ENCODE results near the gene POLG.

POLG gene

GRCh38 chr15:89333011-89333860, 1.4 kb downstream of the POLG start:
- no peak overlapping the region for H2AFZ ChIP-seq (ENCODE audit: low read depth, low read length)

GRCh38 chr15:89332446-89332845, 2.2 kb downstream of the POLG start:
- Histone ChIP-seq H3K4me3 (ENCODE audit: low read length) (no peak overlapping the region), H3K4me1 (ENCODE audit: insufficient read depth, low read length) (peaks cover 25% of the 10 kb centered on the region), H3K36me3 (ENCODE audit: insufficient read depth, low read length) (peaks cover 56% of the 10 kb centered on the region)

More at GRCh38 chr15:89333011-89333860, 1.4 kb downstream of the POLG start:
- Histone ChIP-seq H3K27me3 (ENCODE audit: insufficient read depth, low read length) (peaks cover 6% of the 10 kb centered on the region), H3K4me1 (ENCODE audit: insufficient read depth, low read length) (peaks cover 25% of the 10 kb centered on the region), H3K36me3 (ENCODE audit: insufficient read depth, low read length) (peaks cover 48% of the 10 kb centered on the region), H3K4me3 (ENCODE audit: low read length) (peak overlapping the region; percentile 95), H3K9me3 (ENCODE audit: low read length) (no peaks in the 10 kb centered on the region)

GRCh38 chr15:89330881-89331595, 3.6 kb downstream of the POLG start:
- Histone ChIP-seq H3K4me3 (ENCODE audit: low read length) (no peak overlapping the region), H3K36me3 (ENCODE audit: insufficient read depth, low read length) (peaks cover 70% of the 10 kb centered on the region), H2AFZ (ENCODE audit: low read depth, low read length) (no peak overlapping the region), H3K4me1 (ENCODE audit: insufficient read depth, low read length) (peaks cover 25% of the 10 kb centered on the region), H3K27me3 (ENCODE audit: insufficient read depth, low read length) (no peaks in the 10 kb centered on the region), H3K9me3 (ENCODE audit: low read length) (no peaks in the 10 kb centered on the region)

More at GRCh38 chr15:89332446-89332845, 2.2 kb downstream of the POLG start:
- Histone ChIP-seq H3K9me3 (ENCODE audit: low read length) (no peaks in the 10 kb centered on the region), H2AFZ (ENCODE audit: low read depth, low read length) (no peak overlapping the region), H3K27me3 (ENCODE audit: insufficient read depth, low read length) (peaks cover 6% of the 10 kb centered on the region)

GRCh38 chr15:89330119-89330518, 4.5 kb downstream of the POLG start:
- peaks cover 79% of the 10 kb centered on the region for H3K36me3 ChIP-seq (ENCODE audit: insufficient read depth, low read length)

GRCh38 chr15:89329329-89330084, 5.1 kb downstream of the POLG start:
- H3K36me3 ChIP-seq (ENCODE audit: insufficient read depth, low read length), result peaks cover 85% of the 10 kb centered on the region

More at GRCh38 chr15:89330119-89330518, 4.5 kb downstream of the POLG start:
- Histone ChIP-seq H2AFZ (ENCODE audit: low read depth, low read length) (no peak overlapping the region), H3K4me3 (ENCODE audit: low read length) (no peak overlapping the region), H3K27me3 (ENCODE audit: insufficient read depth, low read length) (no peaks in the 10 kb centered on the region), H3K4me1 (ENCODE audit: insufficient read depth, low read length) (peaks cover 18% of the 10 kb centered on the region), H3K9me3 (ENCODE audit: low read length) (no peaks in the 10 kb centered on the region)

GRCh38 chr15:89328398-89329254, 6.0 kb downstream of the POLG start:
- no peaks in the 10 kb centered on the region for H3K9me3 ChIP-seq (ENCODE audit: low read length)
- peaks cover 13% of the 10 kb centered on the region for H3K4me1 ChIP-seq (ENCODE audit: insufficient read depth, low read length)
- H3K4me3 ChIP-seq (ENCODE audit: low read length), result no peak overlapping the region
- no peaks in the 10 kb centered on the region for H3K27me3 ChIP-seq (ENCODE audit: insufficient read depth, low read length)
- H3K36me3 ChIP-seq (ENCODE audit: insufficient read depth, low read length), result peaks cover 94% of the 10 kb centered on the region
- H2AFZ ChIP-seq (ENCODE audit: low read depth, low read length), result no peak overlapping the region

More at GRCh38 chr15:89329329-89330084, 5.1 kb downstream of the POLG start:
- H3K9me3 ChIP-seq (ENCODE audit: low read length), result no peaks in the 10 kb centered on the region
- H2AFZ ChIP-seq (ENCODE audit: low read depth, low read length), result no peak overlapping the region
- H3K4me3 ChIP-seq (ENCODE audit: low read length), result no peak overlapping the region
- peaks cover 18% of the 10 kb centered on the region for H3K4me1 ChIP-seq (ENCODE audit: insufficient read depth, low read length)
- H3K27me3 ChIP-seq (ENCODE audit: insufficient read depth, low read length), result no peaks in the 10 kb centered on the region

GRCh38 chr15:89327113-89327512, 7.5 kb downstream of the POLG start:
- no peak overlapping the region for H3K4me3 ChIP-seq (ENCODE audit: low read length)
- H3K36me3 ChIP-seq (ENCODE audit: insufficient read depth, low read length), result peaks cover 98% of the 10 kb centered on the region
- no peaks in the 10 kb centered on the region for H3K9me3 ChIP-seq (ENCODE audit: low read length)
- no peaks in the 10 kb centered on the region for H3K27me3 ChIP-seq (ENCODE audit: insufficient read depth, low read length)
- peaks cover 8% of the 10 kb centered on the region for H3K4me1 ChIP-seq (ENCODE audit: insufficient read depth, low read length)
- H2AFZ ChIP-seq (ENCODE audit: low read depth, low read length), result no peak overlapping the region

GRCh38 chr15:89326316-89326715, 8.3 kb downstream of the POLG start:
- Histone ChIP-seq H3K36me3 (ENCODE audit: insufficient read depth, low read length) (peaks cover 99% of the 10 kb centered on the region), H3K4me1 (ENCODE audit: insufficient read depth, low read length) (no peaks in the 10 kb centered on the region), H3K27me3 (ENCODE audit: insufficient read depth, low read length) (no peaks in the 10 kb centered on the region), H2AFZ (ENCODE audit: low read depth, low read length) (no peak overlapping the region), H3K4me3 (ENCODE audit: low read length) (no peak overlapping the region), H3K9me3 (ENCODE audit: low read length) (no peaks in the 10 kb centered on the region)

GRCh38 chr15:89325039-89325803, 9.4 kb downstream of the POLG start:
- no peaks in the 10 kb centered on the region for H3K9me3 ChIP-seq (ENCODE audit: low read length)
- no peak overlapping the region for H3K4me3 ChIP-seq (ENCODE audit: low read length)
- H3K4me1 ChIP-seq (ENCODE audit: insufficient read depth, low read length), result no peaks in the 10 kb centered on the region
- no peak overlapping the region for H2AFZ ChIP-seq (ENCODE audit: low read depth, low read length)
- H3K27me3 ChIP-seq (ENCODE audit: insufficient read depth, low read length), result no peaks in the 10 kb centered on the region
- H3K36me3 ChIP-seq (ENCODE audit: insufficient read depth, low read length), result peaks cover 99% of the 10 kb centered on the region

- Histone ChIP-seq H3K27me3 (ENCODE audit: insufficient read depth, low read length) (no peaks in the 10 kb centered on the region), H3K4me3 (ENCODE audit: low read length) (no peak overlapping the region), H2AFZ (ENCODE audit: low read depth, low read length) (no peak overlapping the region), H3K9me3 (ENCODE audit: low read length) (no peaks in the 10 kb centered on the region), H3K4me1 (ENCODE audit: insufficient read depth, low read length) (no peaks in the 10 kb centered on the region), H3K36me3 (ENCODE audit: insufficient read depth, low read length) (peaks cover 100% of the 10 kb centered on the region)
Observed at GRCh38 chr15:89323825-89324224, 10.8 kb downstream of the POLG start.

GRCh38 chr15:89322822-89323221, 11.8 kb downstream of the POLG start:
- Histone ChIP-seq H3K4me1 (ENCODE audit: insufficient read depth, low read length) (no peaks in the 10 kb centered on the region), H3K36me3 (ENCODE audit: insufficient read depth, low read length) (peaks cover 100% of the 10 kb centered on the region), H3K9me3 (ENCODE audit: low read length) (no peaks in the 10 kb centered on the region), H3K27me3 (ENCODE audit: insufficient read depth, low read length) (no peaks in the 10 kb centered on the region), H2AFZ (ENCODE audit: low read depth, low read length) (no peak overlapping the region), H3K4me3 (ENCODE audit: low read length) (no peak overlapping the region)
